GM23248 (cell line): ENCODE measurements around the gene FOXRED2. TPM values are rescaled to one million over a fixed set of nuclear protein-coding genes. Genes with fewer than 3 reads are reported as not detected.

Source experiments
- DNase-seq: peaks from one replicate; pipeline ENCODE4 v3.0.0-alpha.2; 2015
- H2AFZ ChIP-seq: fragments of 200-600 bp; sonication (generic); 2 replicates; pipeline ENCODE4 v1.6.1; 2016; ENCODE audit warnings: antibody characterized with exemption
- H3F3A ChIP-seq: fragments of 200-600 bp; sonication (generic); 2 replicates; pipeline ENCODE4 v1.6.1; 2016; ENCODE audit warnings: mild to moderate bottlenecking, antibody characterized with exemption, mixed run types; ENCODE audit not compliant: insufficient read depth
- H3K27ac ChIP-seq: fragments of 200-600 bp; sonication (generic); 2 replicates; pipeline ENCODE4 v1.5.1; 2016; ENCODE audit warnings: mild to moderate bottlenecking
- H3K27me3 ChIP-seq: fragments of 200-600 bp; sonication (generic); replicated peaks from 2 replicates; pipeline ENCODE4 v1.6.1; 2016; ENCODE audit warnings: mild to moderate bottlenecking; ENCODE audit not compliant: insufficient read depth
- H3K36me3 ChIP-seq: fragments of 200-600 bp; sonication (generic); 2 replicates; pipeline ENCODE4 v1.6.1; 2016; ENCODE audit warnings: low read depth, mild to moderate bottlenecking
- H3K4me1 ChIP-seq: fragments of 200-600 bp; sonication (generic); 2 replicates; pipeline ENCODE4 v1.6.1; 2016; ENCODE audit warnings: mild to moderate bottlenecking; ENCODE audit not compliant: insufficient read depth
- H3K4me2 ChIP-seq: fragments of 200-600 bp; sonication (generic); one replicate; pipeline ENCODE4 v1.6.1; 2016; ENCODE audit warnings: mild to moderate bottlenecking; ENCODE audit not compliant: unreplicated experiment
- H3K4me3 ChIP-seq: fragments of 200-600 bp; sonication (generic); 2 replicates; pipeline ENCODE4 v1.5.1; 2016; ENCODE audit warnings: mild to moderate bottlenecking
- H3K79me2 ChIP-seq: fragments of 200-600 bp; sonication (generic); 2 replicates; pipeline ENCODE4 v1.6.1; 2016; ENCODE audit warnings: mild to moderate bottlenecking; ENCODE audit not compliant: insufficient read depth
- H3K9ac ChIP-seq: fragments of 200-600 bp; sonication (generic); 2 replicates; pipeline ENCODE4 v1.6.1; 2016; ENCODE audit warnings: mild to moderate bottlenecking
- H3K9me2 ChIP-seq: fragments of 200-600 bp; sonication (generic); 2 replicates; pipeline ENCODE4 v1.6.1; 2016; ENCODE audit warnings: mixed run types, mild to moderate bottlenecking, moderate library complexity; ENCODE audit not compliant: insufficient read depth
- H3K9me3 ChIP-seq: fragments of 200-600 bp; sonication (generic); one replicate; pipeline ENCODE4 v1.6.1; 2017; ENCODE audit warnings: low read depth
- H4K20me1 ChIP-seq: fragments of 200-600 bp; sonication (generic); 2 replicates; pipeline ENCODE4 v1.6.0; 2016; ENCODE audit not compliant: insufficient read depth
- EZH2 ChIP-seq: fragments of 200-600 bp; sonication (generic); IDR thresholded peaks from 2 replicates; pipeline ENCODE4 v1.6.1; 2018; ENCODE audit warnings: antibody characterized with exemption, mild to moderate bottlenecking; ENCODE audit not compliant: insufficient read depth, poor library complexity, severe bottlenecking
- EZH2phosphoT487 ChIP-seq: fragments of 200-600 bp; sonication (generic); IDR thresholded peaks from 2 replicates; pipeline ENCODE4 v1.6.1; 2018; ENCODE audit warnings: antibody characterized with exemption, moderate library complexity, mild to moderate bottlenecking, low read depth; ENCODE audit not compliant: insufficient read depth
- WGBS, 2 experiments: methylation state at CpG; one replicate each; pipeline ENCODE4 v1.1.6; 2015 to 2017; ENCODE audit warnings: low lambda C conversion rate in 2 of 2, low coverage in 1 of 2; ENCODE audit errors: missing lambda C conversion rate in 2 of 2; 5-methylcytosine and 5-hydroxymethylcytosine counted together
- in situ Hi-C: fragments of 300-500 bp; cut with MboI; formaldehyde crosslinking; loops from 2 replicates; pipeline ENCODE4 v1.15.0; 2020
- polyA plus RNA-seq: library from polyadenylated mRNA; unstranded; fragments of >200 nt; fragmentation: Nextera tagmentation; extraction: Ambion mirVana; gene quantifications from 2 replicates; pipeline ENCODE4 v1.2.1, GENCODE V29; 2016
- total RNA-seq: library from RNA; depleted of rRNA; stranded (reverse); fragments of >200 nt; shearing (Covaris generic); gene quantifications from 2 replicates; pipeline ENCODE4 v1.2.3, GENCODE V29; 2014

Gene FOXRED2
- total and polyA plus RNA-seq, 2 experiments from 2014 or later: 4.2 to 5.0 TPM

GRCh38 chr22:36544107-36544620, 37.3 kb upstream of the FOXRED2 start:
- peaks cover 43% of the 10 kb centered on the region for H3F3A ChIP-seq
- H3K9ac ChIP-seq: no peak overlapping the region; the same call in 1 of the 2 replicates
- peak overlapping the region; percentile 75 for H3K27ac ChIP-seq
- no peaks in the 10 kb centered on the region for H3K9me2 ChIP-seq
- H3K27me3 ChIP-seq: no peaks in the 10 kb centered on the region
- peak overlapping the region; percentile 24 for H3K4me2 ChIP-seq
- H4K20me1 ChIP-seq: no peaks in the 10 kb centered on the region
- WGBS, 2 experiments: 54 to 59% methylated on average over 11 of the region's 11 CpGs
- no peak overlapping the region for H3K4me3 ChIP-seq
- H3K36me3 ChIP-seq: no peaks in the 10 kb centered on the region
- DNase-seq: peak; percentile 95
- in situ Hi-C loops: loop anchor here (10.0 kb wide), 1 partner anchor 301 kb away; no protein-coding TSS in a partner anchor
- TF ChIP-seq EZH2phosphoT487 (no peak), EZH2 (no peak)
- H2AFZ ChIP-seq: no peak overlapping the region
- no peaks in the 10 kb centered on the region for H3K79me2 ChIP-seq
- no peaks in the 10 kb centered on the region for H3K9me3 ChIP-seq
- peaks cover 32% of the 10 kb centered on the region for H3K4me1 ChIP-seq

DNA sequence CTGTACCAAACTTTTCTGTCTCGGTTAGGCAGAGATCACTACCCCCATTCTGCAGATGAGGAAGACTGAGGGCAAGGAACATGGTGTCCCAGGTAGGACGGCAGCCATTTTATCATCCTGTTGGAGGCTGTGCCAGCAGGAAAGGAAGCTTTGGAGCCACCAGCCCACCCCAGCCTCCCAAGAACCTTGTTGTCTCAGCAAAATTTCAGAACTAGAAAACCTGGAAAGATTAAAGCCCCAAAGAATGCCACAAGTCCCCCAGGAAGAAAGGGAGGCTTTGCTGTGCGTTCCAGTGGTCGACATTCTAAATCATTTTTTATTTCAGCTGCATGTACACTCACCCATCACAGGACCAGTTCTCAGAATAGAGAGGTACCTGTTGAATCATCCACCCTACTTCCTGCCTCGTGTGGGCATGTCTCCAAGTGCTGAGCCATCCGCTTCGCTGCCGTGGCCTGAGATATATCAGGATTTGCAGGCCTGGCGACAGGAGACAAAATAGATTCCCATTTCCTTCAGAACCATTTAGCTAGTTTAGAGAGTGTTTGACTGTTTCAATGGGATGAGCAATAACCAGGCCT, 35.1 kb upstream of the FOXRED2 start:
- Histone ChIP-seq H3F3A (peaks cover 36% of the 10 kb centered on the region), H3K9me3 (no peaks in the 10 kb centered on the region), H3K9ac (peak overlapping the region; percentile 53), H3K27me3 (no peaks in the 10 kb centered on the region), H3K9me2 (no peaks in the 10 kb centered on the region), H3K36me3 (no peaks in the 10 kb centered on the region), H3K27ac (peak overlapping the region; percentile 80), H4K20me1 (no peaks in the 10 kb centered on the region), H2AFZ (peak overlapping the region; percentile 34; the same call in 1 of the 2 replicates), H3K4me1 (peaks cover 27% of the 10 kb centered on the region), H3K79me2 (no peaks in the 10 kb centered on the region), H3K4me3 (no peak overlapping the region), H3K4me2 (peak overlapping the region; percentile 8)
- 25 to 28% methylated on average over 9 of the region's 9 CpGs for WGBS, 2 experiments
- DNase-seq: peak; percentile 96
- no peak for TF ChIP-seq EZH2phosphoT487
- TF ChIP-seq EZH2: no peak
- in situ Hi-C loops: loop anchor here (10.0 kb wide), 1 partner anchor 303 kb away; no protein-coding TSS in a partner anchor

DNA sequence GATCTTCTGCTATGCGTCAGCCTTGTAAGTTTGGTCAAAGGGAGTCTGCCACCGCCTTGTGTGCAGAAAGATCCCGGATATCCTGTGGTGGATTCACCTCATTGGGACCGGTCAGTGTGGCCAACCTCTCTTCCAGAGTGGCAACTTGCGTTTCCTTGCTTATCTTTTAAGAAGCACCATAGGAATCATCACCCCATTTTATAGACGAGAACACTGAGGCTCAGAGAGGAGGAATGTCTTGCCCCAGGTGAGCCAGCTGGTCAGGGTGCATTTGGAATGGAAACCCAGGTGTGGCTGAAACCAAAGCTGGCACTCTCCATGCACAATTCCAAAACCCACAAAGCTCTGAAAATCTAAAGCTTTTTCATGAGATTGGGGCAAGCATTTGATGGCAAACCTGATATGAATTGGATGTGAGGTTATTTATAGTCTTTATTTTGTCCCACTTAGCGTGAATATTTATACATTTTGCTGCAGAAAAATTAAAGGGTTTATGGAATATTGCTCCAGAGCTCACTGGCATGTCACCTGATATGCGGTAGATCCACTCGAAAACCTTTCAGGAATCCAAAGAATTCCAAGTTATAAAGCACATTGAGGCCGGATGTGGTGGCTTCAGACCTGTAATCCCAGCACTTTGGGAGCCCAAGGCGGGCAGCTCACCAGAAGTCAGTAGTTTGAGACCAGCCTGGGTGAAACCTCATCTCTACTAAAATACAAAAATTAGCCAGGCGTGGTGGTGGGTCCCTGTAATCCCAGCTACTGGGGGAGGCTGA, 34.2 kb upstream of the FOXRED2 start:
- WGBS, 2 experiments: 79 to 84% methylated on average over 12 of the region's 12 CpGs
- Histone ChIP-seq H3K9me2 (no peaks in the 10 kb centered on the region), H3K79me2 (no peaks in the 10 kb centered on the region), H3K27ac (peak overlapping the region; percentile 80; the same call in 1 of the 2 replicates), H3K4me2 (no peak overlapping the region), H2AFZ (no peak overlapping the region), H3K9ac (no peak overlapping the region), H3K27me3 (no peaks in the 10 kb centered on the region), H3K36me3 (no peaks in the 10 kb centered on the region), H3F3A (peaks cover 31% of the 10 kb centered on the region), H4K20me1 (no peaks in the 10 kb centered on the region), H3K4me1 (peaks cover 22% of the 10 kb centered on the region), H3K9me3 (no peaks in the 10 kb centered on the region), H3K4me3 (no peak overlapping the region)
- in situ Hi-C loops: loop anchor here (10.0 kb wide), 1 partner anchor 304 kb away; no protein-coding TSS in a partner anchor
- no peak for DNase-seq
- no peak for TF ChIP-seq EZH2phosphoT487

GRCh38 chr22:36538529-36538928, 31.7 kb upstream of the FOXRED2 start:
- Histone ChIP-seq H3K36me3 (no peaks in the 10 kb centered on the region), H4K20me1 (no peaks in the 10 kb centered on the region), H3K9me2 (no peaks in the 10 kb centered on the region), H3F3A (peaks cover 11% of the 10 kb centered on the region), H3K4me1 (peaks cover 7% of the 10 kb centered on the region), H3K27ac (no peak overlapping the region), H3K79me2 (no peaks in the 10 kb centered on the region), H3K4me2 (no peak overlapping the region), H3K27me3 (no peaks in the 10 kb centered on the region), H3K4me3 (no peak overlapping the region), H3K9ac (no peak overlapping the region), H2AFZ (no peak overlapping the region), H3K9me3 (no peaks in the 10 kb centered on the region)
- 49 to 55% methylated on average over 7 of the region's 7 CpGs for WGBS, 2 experiments
- in situ Hi-C loops: no loop called here
- DNase-seq: no peak
- no peak for TF ChIP-seq EZH2phosphoT487
- no peak for TF ChIP-seq EZH2
